Fibroblast of villous mesenchyme (primary cell): Measurements from ENCODE around the gene VWA5B1. TPM values are rescaled to one million over a fixed set of nuclear protein-coding genes. Genes with fewer than 3 reads are reported as not detected.

Experiments used
- DNase-seq: peaks from one replicate; pipeline ENCODE4 v3.0.0-alpha.2; 2010; ENCODE audit warnings: low read depth
- H3K4me3 ChIP-seq: 2 replicates; pipeline ENCODE4 v1.5.1; 2011; ENCODE audit warnings: low read depth, mild to moderate bottlenecking, low read length
- total RNA-seq: library from RNA; depleted of rRNA; stranded (reverse); fragments of >200 nt; gene quantifications from 2 replicates; pipeline ENCODE4 v1.2.3, GENCODE V29; 2012
- TF ChIP-seq, protein P1 (sequence below): IDR thresholded peaks from 2 replicates; pipeline ENCODE4 v1.5.1; 2012; ENCODE audit warnings: low read depth, mild to moderate bottlenecking, low read length; ENCODE audit not compliant: insufficient read depth

VWA5B1 gene
- total RNA-seq, 1 donor = not detected

DNA sequence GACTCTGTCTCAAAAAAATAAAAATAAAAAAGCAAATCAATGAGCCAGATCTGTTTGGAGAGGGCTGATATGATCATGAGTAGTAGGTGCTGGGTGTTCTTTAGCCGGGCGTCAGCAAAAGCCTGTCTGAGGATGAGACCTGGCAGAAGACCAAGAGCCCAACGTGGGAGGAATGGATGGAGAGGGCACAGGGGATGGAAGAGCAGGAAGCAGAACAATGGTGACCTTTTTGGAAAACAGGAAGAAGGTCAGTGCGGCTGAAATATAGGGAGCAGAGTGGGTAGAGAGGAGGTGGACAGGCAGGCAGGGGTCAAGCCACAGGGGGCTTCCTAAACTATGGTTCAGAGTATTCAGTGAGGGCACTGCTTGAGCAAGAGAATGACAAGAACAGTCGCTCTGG lies 30.9 kb downstream of the VWA5B1 start:
- TF ChIP-seq, protein P1, sequence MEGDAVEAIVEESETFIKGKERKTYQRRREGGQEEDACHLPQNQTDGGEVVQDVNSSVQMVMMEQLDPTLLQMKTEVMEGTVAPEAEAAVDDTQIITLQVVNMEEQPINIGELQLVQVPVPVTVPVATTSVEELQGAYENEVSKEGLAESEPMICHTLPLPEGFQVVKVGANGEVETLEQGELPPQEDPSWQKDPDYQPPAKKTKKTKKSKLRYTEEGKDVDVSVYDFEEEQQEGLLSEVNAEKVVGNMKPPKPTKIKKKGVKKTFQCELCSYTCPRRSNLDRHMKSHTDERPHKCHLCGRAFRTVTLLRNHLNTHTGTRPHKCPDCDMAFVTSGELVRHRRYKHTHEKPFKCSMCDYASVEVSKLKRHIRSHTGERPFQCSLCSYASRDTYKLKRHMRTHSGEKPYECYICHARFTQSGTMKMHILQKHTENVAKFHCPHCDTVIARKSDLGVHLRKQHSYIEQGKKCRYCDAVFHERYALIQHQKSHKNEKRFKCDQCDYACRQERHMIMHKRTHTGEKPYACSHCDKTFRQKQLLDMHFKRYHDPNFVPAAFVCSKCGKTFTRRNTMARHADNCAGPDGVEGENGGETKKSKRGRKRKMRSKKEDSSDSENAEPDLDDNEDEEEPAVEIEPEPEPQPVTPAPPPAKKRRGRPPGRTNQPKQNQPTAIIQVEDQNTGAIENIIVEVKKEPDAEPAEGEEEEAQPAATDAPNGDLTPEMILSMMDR = no peak
- H3K4me3 ChIP-seq = no peak overlapping the region
- DNase-seq = no peak

DNA sequence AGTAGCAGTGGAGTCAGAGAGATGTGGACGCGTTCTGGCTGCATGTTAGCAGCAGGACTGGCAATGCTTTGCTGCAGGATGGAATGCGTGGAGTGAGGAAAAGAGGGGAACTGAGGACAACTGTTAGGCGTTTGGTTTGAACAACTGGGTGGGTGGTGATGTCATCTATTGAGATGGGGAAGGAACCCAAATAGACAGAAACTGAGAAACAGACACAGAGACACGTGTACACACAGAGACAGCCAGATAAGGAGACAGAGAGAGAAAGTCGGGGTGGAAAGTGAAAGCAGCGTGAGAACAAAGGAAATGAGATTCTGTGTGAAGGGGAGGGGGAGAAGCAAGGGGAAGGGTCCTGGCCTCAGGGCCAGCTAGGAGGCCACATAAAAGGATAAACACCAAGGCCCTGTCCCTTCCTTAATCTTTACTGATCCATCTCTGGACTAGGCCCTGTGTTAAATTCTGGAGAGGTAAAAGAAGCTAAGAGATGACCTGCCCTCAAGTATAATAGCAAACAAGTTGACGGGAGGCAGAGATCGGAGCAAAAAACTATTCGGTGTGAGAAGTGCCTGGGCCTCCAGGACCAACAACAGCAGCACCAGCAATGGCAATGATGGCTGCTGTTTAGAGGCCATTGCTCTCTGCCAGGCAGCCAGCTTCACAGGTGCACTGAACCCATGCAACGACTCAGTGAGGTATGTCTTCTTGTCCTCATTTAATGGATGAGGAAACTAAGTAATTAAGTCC lies 31.6 kb downstream of the VWA5B1 start:
- H3K4me3 ChIP-seq = no peak overlapping the region
- no peak for DNase-seq
- TF ChIP-seq, protein P1 = no peak

DNA sequence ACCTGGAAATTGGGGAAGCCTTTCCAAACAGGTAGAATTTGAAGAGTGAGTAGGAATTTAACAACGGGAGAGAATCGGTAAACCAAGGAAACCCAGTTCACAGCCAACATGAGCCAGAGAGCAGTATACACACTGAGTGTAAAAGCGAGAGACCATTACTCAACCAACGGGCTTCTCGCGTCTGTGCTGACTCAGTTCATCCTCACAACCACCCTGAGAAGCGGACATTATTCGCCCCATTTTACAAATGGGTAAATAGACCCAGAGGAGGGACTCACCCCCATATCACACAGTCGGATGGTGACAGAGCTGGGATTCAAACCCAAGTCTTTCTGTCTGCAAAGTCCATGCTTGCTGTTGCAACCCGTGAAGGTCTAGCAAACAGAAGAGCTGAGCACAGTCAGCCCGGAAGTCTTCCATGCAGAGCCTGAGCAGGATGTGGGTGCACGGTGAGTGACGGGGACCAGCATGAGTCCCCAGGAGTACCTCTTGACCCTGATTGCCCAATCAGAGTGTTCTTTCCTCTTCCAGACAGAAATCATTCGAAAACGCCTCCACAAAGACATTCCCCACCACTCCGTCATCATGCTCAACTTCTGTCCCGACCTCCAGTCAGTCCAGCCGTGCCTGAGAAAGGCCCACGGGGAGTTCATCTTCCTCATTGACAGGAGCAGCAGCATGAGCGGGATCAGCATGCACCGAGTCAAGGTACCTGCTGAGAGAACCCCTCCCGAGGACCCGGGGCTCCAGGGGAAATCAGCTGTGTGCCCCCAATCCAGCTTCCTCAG lies 32.3 kb downstream of the VWA5B1 start:
- DNase-seq = no peak
- no peak overlapping the region for H3K4me3 ChIP-seq
- TF ChIP-seq, protein P1 = no peak

DNA sequence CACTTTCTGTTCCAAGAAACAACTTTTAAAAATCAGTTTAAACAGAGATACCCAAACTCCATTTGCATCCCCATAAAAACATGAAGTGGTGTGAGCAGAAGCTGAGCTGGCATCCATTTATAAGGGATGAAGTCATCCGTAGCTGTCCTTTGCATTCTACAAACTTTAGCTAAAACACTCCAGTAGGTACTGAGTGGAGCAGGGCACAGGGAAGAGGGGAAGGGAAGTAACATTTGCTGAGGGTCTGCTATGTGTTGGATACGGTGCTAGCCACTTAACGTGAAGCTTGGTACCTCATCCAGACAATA lies 32.9 kb downstream of the VWA5B1 start:
- TF ChIP-seq, protein P1 = no peak
- H3K4me3 ChIP-seq = no peak overlapping the region
- no peak for DNase-seq

DNA sequence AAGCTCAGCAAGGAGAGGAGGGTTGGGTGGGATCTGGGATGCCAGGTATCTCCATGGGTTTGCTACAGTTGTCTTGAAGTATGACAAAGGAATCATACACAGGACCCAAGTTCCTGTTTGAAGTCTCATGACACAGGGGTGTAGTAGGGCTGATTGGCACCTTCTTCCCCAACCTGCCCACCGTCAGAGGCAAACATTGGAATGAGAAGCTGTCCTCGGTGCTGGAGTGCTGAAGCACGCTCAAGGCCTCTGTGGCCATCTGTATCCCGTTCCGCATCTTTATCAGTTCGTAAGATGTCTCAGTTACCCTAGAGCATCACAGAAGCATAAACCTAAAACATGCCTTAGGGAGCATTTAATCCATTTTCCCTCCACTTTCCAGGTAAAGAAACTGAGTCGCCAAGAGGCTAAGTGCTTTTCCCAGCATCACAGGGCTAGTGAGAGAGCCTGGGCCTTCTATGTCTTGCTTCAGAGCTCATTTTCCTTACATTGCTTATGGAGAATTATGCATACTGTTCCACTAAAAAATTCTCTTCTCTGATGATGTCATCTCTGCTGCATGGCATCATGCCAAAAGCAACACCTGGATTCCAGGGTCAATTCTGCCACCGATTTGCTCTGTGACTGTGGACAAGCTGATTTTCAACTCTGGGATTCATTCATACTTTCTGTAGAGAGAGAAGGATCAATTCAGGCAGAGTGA lies 34.2 kb downstream of the VWA5B1 start:
- TF ChIP-seq, protein P1 = no peak
- no peak overlapping the region for H3K4me3 ChIP-seq
- no peak for DNase-seq

DNA sequence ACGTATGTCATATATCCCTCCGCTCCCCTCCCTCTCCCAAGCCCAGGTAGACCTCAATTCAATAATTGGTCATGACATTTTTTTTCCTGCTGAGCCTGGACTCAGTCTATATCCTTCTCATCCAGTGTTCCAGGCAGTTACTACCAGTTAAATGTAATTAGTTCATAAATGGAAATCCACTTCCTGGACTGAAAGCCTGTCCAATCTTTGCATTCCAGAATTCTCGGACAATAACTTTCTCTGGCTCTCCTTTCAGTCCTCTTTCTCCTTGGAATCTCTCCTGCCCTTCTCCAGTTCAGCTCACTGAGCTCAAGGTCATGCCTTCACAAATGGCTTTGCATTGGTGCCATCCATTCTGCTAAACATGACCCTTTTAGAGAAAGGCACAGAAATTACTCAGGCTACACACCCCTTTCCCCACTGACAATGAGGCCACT lies 34.8 kb downstream of the VWA5B1 start:
- DNase-seq = no peak
- TF ChIP-seq, protein P1 = no peak
- no peak overlapping the region for H3K4me3 ChIP-seq
